GM12891 (cell line): ENCODE data around the gene HMCN2.

ENCODE experiments used
- POLR2A ChIP-seq: IDR thresholded peaks from 2 replicates; pipeline ENCODE4 v1.6.1; 2011; ENCODE audit warnings: low read depth, low read length, control low read depth
- POLR2AphosphoS5 ChIP-seq: IDR thresholded peaks from 2 replicates; pipeline ENCODE4 v1.6.1; 2011; ENCODE audit warnings: low read depth, low read length, control low read depth

DNA sequence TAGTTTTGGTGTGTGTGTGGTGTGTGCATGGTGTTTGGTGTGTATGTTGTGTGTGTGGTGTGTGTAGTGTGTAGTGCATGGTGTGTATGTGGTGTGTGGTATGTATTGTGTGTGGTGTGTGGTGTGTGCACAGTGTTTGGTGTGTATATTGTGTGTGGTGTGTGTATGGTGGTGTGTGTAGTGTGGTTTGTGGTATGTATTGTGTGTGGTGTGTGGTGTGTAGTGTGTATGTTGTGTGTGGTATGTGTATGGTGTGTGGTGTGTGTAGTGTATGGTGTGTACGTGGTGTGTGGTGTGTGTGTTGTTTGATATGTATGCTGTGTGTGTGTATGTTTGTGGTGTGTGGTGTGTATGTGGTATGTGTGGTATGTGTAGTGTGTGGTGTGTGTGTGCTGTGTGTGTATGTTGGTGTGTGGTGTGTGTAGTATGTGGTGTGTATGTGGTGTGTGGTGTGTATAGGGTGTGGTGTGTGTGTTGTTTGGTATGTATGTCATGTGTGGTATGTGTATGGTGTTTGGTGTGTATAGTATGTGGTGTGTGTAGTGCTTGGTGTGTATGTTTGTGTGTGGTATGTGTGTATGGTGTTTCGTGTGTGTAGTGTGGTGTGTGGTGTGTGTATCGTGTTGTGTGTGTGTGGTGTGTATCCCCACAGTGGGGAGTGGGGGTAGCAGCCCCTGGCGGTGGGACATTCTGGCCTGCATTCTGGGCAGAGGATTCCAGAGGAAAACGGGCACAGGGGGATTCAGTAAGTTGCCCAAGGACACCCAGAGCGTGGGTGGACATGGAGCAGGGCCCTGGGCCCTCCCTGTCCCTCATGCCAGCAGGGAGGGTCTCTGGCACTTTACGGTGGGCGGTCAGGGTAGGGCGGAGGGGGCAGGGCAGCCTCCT lies 79.7 kb downstream of the HMCN2 start:
- TF ChIP-seq POLR2AphosphoS5 (no peak), POLR2A (no peak)
